HEK293 (cell line): ENCODE data around the gene FAM83F.

ENCODE experiments used
- EGR2 ChIP-seq: fragments of 450-650 bp; formaldehyde crosslinking; IDR thresholded peaks from 2 replicates; pipeline ENCODE4 v1.5.1; 2016; ENCODE audit warnings: low read depth, missing biosample characterization, missing genetic modification characterization
- GLIS1 ChIP-seq: fragments of 450-650 bp; formaldehyde crosslinking; IDR thresholded peaks from 2 replicates; pipeline ENCODE4 v1.5.1; 2016; ENCODE audit warnings: missing biosample characterization, missing genetic modification characterization
- IKZF3 ChIP-seq: fragments of 450-650 bp; IDR thresholded peaks from 2 replicates; pipeline ENCODE4 v1.5.0; 2018; ENCODE audit warnings: missing biosample characterization, mild to moderate bottlenecking, missing genetic modification characterization, moderate library complexity
- KLF16 ChIP-seq: fragments of 450-650 bp; formaldehyde crosslinking; IDR thresholded peaks from 2 replicates; pipeline ENCODE4 v1.5.1; 2017; ENCODE audit warnings: missing biosample characterization, missing genetic modification characterization
- PATZ1 ChIP-seq: fragments of 450-650 bp; formaldehyde crosslinking; IDR thresholded peaks from 2 replicates; pipeline ENCODE4 v1.5.1; 2016; ENCODE audit warnings: missing biosample characterization, missing genetic modification characterization
- SCRT2 ChIP-seq: fragments of 450-650 bp; formaldehyde crosslinking; IDR thresholded peaks from 2 replicates; pipeline ENCODE4 v1.5.1; 2016; ENCODE audit warnings: missing biosample characterization, missing genetic modification characterization
- SP3 ChIP-seq: fragments of 450-650 bp; formaldehyde crosslinking; IDR thresholded peaks from 2 replicates; pipeline ENCODE4 v1.5.1; 2016; ENCODE audit warnings: missing biosample characterization, missing genetic modification characterization
- WT1 ChIP-seq: fragments of 450-650 bp; formaldehyde crosslinking; IDR thresholded peaks from 2 replicates; pipeline ENCODE4 v1.5.1; 2016; ENCODE audit warnings: missing biosample characterization, missing genetic modification characterization
- ZBTB21 ChIP-seq: fragments of 450-650 bp; formaldehyde crosslinking; IDR thresholded peaks from 2 replicates; pipeline ENCODE4 v1.5.1; 2017; ENCODE audit warnings: missing biosample characterization, missing genetic modification characterization
- ZBTB7A ChIP-seq: fragments of 450-650 bp; formaldehyde crosslinking; IDR thresholded peaks from 2 replicates; pipeline ENCODE4 v1.5.1; 2016; ENCODE audit warnings: low read depth, missing biosample characterization, missing genetic modification characterization
- ZEB2 ChIP-seq: fragments of 450-650 bp; formaldehyde crosslinking; IDR thresholded peaks from 2 replicates; pipeline ENCODE4 v1.5.1; 2016; ENCODE audit warnings: missing biosample characterization, missing genetic modification characterization
- ZNF335 ChIP-seq: fragments of 450-650 bp; formaldehyde crosslinking; conservative IDR thresholded peaks from 2 replicates; pipeline ENCODE4 v1.5.1; 2016; ENCODE audit warnings: missing biosample characterization, missing genetic modification characterization
- ZNF37A ChIP-seq: fragments of 450-650 bp; IDR thresholded peaks from 2 replicates; pipeline ENCODE4 v1.5.1; 2018; ENCODE audit warnings: missing biosample characterization, missing genetic modification characterization
- ZNF561 ChIP-seq: fragments of 450-650 bp; IDR thresholded peaks from 2 replicates; pipeline ENCODE4 v1.5.1; 2018; ENCODE audit warnings: missing biosample characterization, missing genetic modification characterization, borderline replicate concordance
- ZNF629 ChIP-seq: fragments of 450-650 bp; formaldehyde crosslinking; IDR thresholded peaks from 2 replicates; pipeline ENCODE4 v1.5.1; 2017; ENCODE audit warnings: missing biosample characterization, missing genetic modification characterization
- ZNF664 ChIP-seq: fragments of 450-650 bp; formaldehyde crosslinking; IDR thresholded peaks from 2 replicates; pipeline ENCODE4 v1.5.1; 2016; ENCODE audit warnings: missing biosample characterization, missing genetic modification characterization
- ZNF670 ChIP-seq: fragments of 450-650 bp; formaldehyde crosslinking; IDR thresholded peaks from 2 replicates; pipeline ENCODE4 v1.5.1; 2016; ENCODE audit warnings: missing biosample characterization, missing genetic modification characterization, low read depth
- ZXDB ChIP-seq: fragments of 450-650 bp; formaldehyde crosslinking; IDR thresholded peaks from 2 replicates; pipeline ENCODE4 v1.5.1; 2016; ENCODE audit warnings: missing biosample characterization, missing genetic modification characterization
- TF ChIP-seq, protein P1 (sequence below): fragments of 450-650 bp; formaldehyde crosslinking; IDR thresholded peaks from 2 replicates; pipeline ENCODE4 v1.5.1; 2016; ENCODE audit warnings: missing biosample characterization, missing genetic modification characterization
- TF ChIP-seq, protein P2 (sequence below): fragments of 450-650 bp; formaldehyde crosslinking; IDR thresholded peaks from 2 replicates; pipeline ENCODE4 v1.5.1; 2016; ENCODE audit warnings: missing biosample characterization, missing genetic modification characterization
- TF ChIP-seq, protein P3 (sequence below): fragments of 450-650 bp; formaldehyde crosslinking; conservative IDR thresholded peaks from 2 replicates; pipeline ENCODE4 v1.5.1; 2016; ENCODE audit warnings: low read depth, missing biosample characterization, missing genetic modification characterization
- TF ChIP-seq, protein P4 (sequence below): fragments of 450-650 bp; formaldehyde crosslinking; optimal IDR thresholded peaks from 2 replicates; pipeline ENCODE3; 2016; ENCODE audit warnings: missing biosample characterization, mild to moderate bottlenecking, missing genetic modification characterization

Gene FAM83F

DNA sequence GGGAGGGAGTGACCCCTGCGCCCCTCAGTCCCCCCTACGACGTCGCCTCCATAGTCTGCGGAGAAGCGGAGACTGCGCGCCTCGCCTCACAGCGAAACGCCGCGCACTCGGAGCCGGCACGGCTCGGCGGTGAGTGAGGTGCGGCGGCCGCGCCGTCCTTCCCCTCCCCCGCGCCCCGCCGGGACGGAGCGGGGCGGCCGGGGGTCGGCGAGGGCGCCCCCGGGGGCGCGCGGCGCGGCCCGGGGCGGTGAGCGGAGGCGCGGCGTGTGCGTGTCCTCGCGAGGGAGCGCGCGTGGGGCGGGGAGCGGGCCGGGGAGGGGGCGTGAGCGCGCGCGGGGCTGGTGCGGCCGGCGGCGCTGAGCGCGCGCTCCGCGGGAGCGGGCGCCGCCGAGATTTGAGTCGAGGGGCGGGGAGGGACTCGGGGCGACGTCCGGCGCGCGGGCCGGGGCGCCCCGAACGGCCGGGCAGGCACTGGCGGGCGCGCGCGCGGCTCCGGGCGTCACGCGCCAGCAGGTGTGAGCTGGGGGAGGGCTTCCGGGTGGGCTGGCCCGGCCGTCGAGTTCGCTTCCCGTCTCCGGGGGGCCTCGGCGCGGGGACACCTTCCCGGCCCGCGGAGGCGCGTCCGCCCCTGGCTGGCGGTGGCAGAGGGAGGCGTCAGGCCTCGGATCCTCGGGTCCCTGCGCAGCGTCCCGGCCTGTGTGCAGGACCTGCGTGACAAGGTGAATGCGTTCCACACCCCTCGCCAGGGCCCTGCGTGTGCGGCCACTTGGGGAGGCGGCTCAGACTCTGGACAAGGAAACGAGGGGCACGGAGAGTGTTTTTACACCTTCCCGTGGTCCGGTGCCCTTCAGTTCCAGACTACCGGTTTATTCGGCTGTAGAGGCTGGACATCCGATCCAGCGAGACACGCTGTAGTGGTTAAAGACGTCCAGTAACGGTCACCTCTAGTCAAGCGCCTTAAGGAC lies 50.4 kb downstream of the FAM83F start (continued):
- no peak for TF ChIP-seq ZNF670 (tag by site-specific recombination)
- TF ChIP-seq, protein P1, sequence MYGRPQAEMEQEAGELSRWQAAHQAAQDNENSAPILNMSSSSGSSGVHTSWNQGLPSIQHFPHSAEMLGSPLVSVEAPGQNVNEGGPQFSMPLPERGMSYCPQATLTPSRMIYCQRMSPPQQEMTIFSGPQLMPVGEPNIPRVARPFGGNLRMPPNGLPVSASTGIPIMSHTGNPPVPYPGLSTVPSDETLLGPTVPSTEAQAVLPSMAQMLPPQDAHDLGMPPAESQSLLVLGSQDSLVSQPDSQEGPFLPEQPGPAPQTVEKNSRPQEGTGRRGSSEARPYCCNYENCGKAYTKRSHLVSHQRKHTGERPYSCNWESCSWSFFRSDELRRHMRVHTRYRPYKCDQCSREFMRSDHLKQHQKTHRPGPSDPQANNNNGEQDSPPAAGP (tag by site-specific recombination): peak; percentile 47; the same call in 1 of the 2 replicates
- TF ChIP-seq, protein P2, sequence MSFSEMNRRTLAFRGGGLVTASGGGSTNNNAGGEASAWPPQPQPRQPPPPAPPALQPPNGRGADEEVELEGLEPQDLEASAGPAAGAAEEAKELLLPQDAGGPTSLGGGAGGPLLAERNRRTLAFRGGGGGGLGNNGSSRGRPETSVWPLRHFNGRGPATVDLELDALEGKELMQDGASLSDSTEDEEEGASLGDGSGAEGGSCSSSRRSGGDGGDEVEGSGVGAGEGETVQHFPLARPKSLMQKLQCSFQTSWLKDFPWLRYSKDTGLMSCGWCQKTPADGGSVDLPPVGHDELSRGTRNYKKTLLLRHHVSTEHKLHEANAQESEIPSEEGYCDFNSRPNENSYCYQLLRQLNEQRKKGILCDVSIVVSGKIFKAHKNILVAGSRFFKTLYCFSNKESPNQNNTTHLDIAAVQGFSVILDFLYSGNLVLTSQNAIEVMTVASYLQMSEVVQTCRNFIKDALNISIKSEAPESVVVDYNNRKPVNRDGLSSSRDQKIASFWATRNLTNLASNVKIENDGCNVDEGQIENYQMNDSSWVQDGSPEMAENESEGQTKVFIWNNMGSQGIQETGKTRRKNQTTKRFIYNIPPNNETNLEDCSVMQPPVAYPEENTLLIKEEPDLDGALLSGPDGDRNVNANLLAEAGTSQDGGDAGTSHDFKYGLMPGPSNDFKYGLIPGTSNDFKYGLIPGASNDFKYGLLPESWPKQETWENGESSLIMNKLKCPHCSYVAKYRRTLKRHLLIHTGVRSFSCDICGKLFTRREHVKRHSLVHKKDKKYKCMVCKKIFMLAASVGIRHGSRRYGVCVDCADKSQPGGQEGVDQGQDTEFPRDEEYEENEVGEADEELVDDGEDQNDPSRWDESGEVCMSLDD: peak; percentile 27; the same call in 1 of the 2 replicates
- peak; percentile 80; the same call in 1 of the 2 replicates for TF ChIP-seq ZNF561 (tag by site-specific recombination)
- TF ChIP-seq, protein P3, sequence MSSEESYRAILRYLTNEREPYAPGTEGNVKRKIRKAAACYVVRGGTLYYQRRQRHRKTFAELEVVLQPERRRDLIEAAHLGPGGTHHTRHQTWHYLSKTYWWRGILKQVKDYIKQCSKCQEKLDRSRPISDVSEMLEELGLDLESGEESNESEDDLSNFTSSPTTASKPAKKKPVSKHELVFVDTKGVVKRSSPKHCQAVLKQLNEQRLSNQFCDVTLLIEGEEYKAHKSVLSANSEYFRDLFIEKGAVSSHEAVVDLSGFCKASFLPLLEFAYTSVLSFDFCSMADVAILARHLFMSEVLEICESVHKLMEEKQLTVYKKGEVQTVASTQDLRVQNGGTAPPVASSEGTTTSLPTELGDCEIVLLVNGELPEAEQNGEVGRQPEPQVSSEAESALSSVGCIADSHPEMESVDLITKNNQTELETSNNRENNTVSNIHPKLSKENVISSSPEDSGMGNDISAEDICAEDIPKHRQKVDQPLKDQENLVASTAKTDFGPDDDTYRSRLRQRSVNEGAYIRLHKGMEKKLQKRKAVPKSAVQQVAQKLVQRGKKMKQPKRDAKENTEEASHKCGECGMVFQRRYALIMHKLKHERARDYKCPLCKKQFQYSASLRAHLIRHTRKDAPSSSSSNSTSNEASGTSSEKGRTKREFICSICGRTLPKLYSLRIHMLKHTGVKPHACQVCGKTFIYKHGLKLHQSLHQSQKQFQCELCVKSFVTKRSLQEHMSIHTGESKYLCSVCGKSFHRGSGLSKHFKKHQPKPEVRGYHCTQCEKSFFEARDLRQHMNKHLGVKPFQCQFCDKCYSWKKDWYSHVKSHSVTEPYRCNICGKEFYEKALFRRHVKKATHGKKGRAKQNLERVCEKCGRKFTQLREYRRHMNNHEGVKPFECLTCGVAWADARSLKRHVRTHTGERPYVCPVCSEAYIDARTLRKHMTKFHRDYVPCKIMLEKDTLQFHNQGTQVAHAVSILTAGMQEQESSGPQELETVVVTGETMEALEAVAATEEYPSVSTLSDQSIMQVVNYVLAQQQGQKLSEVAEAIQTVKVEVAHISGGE (tag by site-specific recombination): peak; percentile 85
- 0 out of 2 replicates have a peak, but pooled peaks have one; percentile 14 for TF ChIP-seq EGR2 (tag by site-specific recombination)
- peak; percentile 31; the same call in 1 of the 2 replicates for TF ChIP-seq SP3 (tag by site-specific recombination)
- 0 out of 2 replicates have a peak, but pooled peaks have one; percentile 44 for TF ChIP-seq ZEB2 (tag by site-specific recombination)
- TF ChIP-seq WT1 (tag by site-specific recombination): peak; percentile 45; the same call in 1 of the 2 replicates
- TF ChIP-seq ZNF664 (tag by site-specific recombination): no peak
- TF ChIP-seq, protein P4, sequence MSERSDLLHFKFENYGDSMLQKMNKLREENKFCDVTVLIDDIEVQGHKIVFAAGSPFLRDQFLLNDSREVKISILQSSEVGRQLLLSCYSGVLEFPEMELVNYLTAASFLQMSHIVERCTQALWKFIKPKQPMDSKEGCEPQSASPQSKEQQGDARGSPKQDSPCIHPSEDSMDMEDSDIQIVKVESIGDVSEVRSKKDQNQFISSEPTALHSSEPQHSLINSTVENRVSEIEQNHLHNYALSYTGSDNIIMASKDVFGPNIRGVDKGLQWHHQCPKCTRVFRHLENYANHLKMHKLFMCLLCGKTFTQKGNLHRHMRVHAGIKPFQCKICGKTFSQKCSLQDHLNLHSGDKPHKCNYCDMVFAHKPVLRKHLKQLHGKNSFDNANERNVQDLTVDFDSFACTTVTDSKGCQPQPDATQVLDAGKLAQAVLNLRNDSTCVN (tag by site-specific recombination): peak; percentile 76
- TF ChIP-seq IKZF3 (tag by site-specific recombination): 0 out of 2 replicates have a peak, but pooled peaks have one; percentile 12
- TF ChIP-seq KLF16 (tag by site-specific recombination): peak; percentile 65; the same call in 1 of the 2 replicates
- TF ChIP-seq ZNF37A: no peak
- TF ChIP-seq ZBTB21 (tag by site-specific recombination): no peak
- peak; percentile 48; the same call in 1 of the 2 replicates for TF ChIP-seq ZNF629 (tag by site-specific recombination)
- 0 out of 2 replicates have a peak, but pooled peaks have one; percentile 29 for TF ChIP-seq ZXDB
- peak; percentile 40; the same call in 1 of the 2 replicates for TF ChIP-seq SCRT2 (tag by site-specific recombination)
- peak; percentile 81; the same call in 1 of the 2 replicates for TF ChIP-seq ZBTB7A
- TF ChIP-seq ZNF335 (tag by site-specific recombination): peak; percentile 51
- peak; percentile 90 for TF ChIP-seq GLIS1 (tag by site-specific recombination)
- TF ChIP-seq PATZ1 (tag by site-specific recombination): peak; percentile 70
